GM06990 (cell line): ENCODE results near the gene ZNF275.

Source experiments
- DNase-seq: peaks from one replicate; pipeline ENCODE4 v3.0.0-alpha.2; 2011; ENCODE audit not compliant: insufficient read length; ENCODE audit errors: extremely low read depth
- H3K27me3 ChIP-seq: replicated peaks from 2 replicates; pipeline ENCODE4 v1.6.0; 2011; ENCODE audit warnings: low read length; ENCODE audit not compliant: control insufficient read depth, insufficient read depth
- H3K36me3 ChIP-seq: 2 replicates; pipeline ENCODE4 v1.5.1; 2011; ENCODE audit warnings: low read length; ENCODE audit not compliant: control insufficient read depth, insufficient read depth
- H3K4me3 ChIP-seq: replicated peaks from 2 replicates; pipeline ENCODE4 v1.5.1; 2011; ENCODE audit warnings: low read depth, mild to moderate bottlenecking, control low read depth, low read length
- TF ChIP-seq, protein P1 (sequence below): IDR thresholded peaks from 2 replicates; pipeline ENCODE4 v1.5.1; 2011; ENCODE audit warnings: low read length, control low read depth, mild to moderate bottlenecking, inconsistent platforms; ENCODE audit not compliant: insufficient read depth, poor library complexity, severe bottlenecking

The ZNF275 gene

DNA sequence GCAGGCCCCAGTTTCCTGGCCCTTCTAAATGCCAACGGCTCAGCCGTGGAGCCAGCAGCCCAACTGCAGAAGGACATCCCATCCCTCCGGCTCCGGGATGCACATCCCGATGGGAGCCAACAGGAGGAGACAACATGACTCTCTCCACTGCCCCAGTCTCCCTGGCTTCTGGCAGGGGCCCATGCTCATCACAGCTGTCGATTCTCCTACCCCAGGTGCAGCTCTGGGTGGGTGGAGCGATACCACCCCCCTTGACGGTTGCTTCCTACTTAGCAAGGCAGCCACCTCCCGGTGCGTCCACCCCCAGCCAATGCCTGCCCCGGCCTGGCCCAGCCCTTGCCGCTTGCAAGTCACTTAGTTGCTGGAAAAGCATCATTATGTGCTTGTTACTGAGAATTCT is 19.5 kb downstream of the ZNF275 start:
- TF ChIP-seq, protein P1, sequence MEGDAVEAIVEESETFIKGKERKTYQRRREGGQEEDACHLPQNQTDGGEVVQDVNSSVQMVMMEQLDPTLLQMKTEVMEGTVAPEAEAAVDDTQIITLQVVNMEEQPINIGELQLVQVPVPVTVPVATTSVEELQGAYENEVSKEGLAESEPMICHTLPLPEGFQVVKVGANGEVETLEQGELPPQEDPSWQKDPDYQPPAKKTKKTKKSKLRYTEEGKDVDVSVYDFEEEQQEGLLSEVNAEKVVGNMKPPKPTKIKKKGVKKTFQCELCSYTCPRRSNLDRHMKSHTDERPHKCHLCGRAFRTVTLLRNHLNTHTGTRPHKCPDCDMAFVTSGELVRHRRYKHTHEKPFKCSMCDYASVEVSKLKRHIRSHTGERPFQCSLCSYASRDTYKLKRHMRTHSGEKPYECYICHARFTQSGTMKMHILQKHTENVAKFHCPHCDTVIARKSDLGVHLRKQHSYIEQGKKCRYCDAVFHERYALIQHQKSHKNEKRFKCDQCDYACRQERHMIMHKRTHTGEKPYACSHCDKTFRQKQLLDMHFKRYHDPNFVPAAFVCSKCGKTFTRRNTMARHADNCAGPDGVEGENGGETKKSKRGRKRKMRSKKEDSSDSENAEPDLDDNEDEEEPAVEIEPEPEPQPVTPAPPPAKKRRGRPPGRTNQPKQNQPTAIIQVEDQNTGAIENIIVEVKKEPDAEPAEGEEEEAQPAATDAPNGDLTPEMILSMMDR: no peak
- no peak for DNase-seq
- H3K36me3 ChIP-seq: peaks cover 9% of the 10 kb centered on the region
- H3K27me3 ChIP-seq: no peaks in the 10 kb centered on the region
- no peak overlapping the region for H3K4me3 ChIP-seq

DNA sequence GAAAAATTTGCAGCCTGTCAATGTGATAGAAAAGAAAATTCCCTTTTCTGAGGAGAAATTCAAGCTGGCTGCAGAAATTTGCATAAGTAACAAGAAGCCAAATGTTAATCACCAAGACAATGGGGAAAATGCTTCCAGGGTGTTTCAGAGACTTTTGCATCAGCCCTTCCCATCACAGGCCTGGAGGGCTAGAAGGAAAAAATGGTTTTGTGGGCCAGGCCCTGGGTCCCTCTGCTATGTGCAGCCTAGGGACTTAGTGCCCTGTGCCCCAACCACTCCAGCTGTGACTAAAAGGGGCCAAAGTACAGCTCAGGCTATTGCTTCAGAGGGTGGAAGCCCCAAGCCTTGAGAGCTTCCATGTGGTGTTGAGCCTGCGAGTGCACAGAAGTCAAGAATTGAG is 23.9 kb downstream of the ZNF275 start:
- TF ChIP-seq, protein P1: no peak
- no peak overlapping the region for H3K4me3 ChIP-seq
- H3K36me3 ChIP-seq: no peaks in the 10 kb centered on the region
- H3K27me3 ChIP-seq: no peaks in the 10 kb centered on the region
- DNase-seq: no peak

DNA sequence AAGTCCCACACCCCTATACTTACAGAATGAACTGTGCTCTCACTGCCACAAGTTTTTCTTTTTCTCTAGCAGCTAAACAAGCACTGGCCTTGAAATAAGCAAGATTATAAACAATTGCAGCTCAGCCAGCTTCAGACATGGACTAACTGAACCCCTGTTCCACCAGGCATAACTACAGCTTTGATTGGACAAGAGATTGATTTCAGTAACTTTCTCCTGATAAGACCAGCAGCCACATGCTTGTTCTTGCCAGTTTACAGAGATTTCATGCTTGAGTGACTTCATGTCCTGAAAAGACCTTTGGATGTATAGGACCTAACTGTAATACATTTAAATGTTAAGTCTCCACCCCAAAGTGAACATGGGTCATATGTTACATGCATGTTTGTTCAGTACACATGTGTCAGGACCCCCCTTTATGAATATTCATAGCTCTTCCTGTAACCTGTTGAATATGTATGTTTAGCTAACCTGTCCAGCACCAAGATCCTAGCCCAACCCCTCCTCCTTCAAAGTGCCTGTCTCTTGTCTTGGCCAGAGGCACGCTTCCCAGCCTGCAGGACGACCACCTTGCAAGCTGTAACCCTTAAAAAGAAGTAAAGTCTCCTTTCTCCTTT is 27.9 kb downstream of the ZNF275 start:
- Histone ChIP-seq H3K27me3 (no peaks in the 10 kb centered on the region), H3K36me3 (no peaks in the 10 kb centered on the region), H3K4me3 (no peak overlapping the region)
- DNase-seq: no peak
- TF ChIP-seq, protein P1: no peak

DNA sequence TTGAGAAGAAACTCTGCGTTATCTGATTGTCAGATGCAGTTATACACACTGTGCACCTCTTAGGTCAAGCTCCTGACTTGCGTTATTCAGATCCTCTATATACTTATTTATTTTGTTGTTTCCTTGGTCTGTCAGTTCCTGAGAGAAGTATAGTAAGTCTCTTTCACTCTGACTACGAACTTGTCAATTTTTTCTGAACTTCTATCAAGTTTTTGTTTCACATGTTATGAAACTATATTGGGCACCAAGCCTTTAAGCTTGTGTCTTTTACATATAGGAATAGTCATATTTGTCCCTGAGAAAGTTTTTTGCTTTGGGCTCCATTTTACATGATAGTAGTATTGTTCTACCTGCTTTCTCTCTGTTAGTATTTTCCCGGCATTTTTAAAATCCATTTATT is 31.7 kb downstream of the ZNF275 start:
- TF ChIP-seq, protein P1: no peak
- Histone ChIP-seq H3K36me3 (no peaks in the 10 kb centered on the region), H3K27me3 (no peaks in the 10 kb centered on the region), H3K4me3 (no peak overlapping the region)
- no peak for DNase-seq

DNA sequence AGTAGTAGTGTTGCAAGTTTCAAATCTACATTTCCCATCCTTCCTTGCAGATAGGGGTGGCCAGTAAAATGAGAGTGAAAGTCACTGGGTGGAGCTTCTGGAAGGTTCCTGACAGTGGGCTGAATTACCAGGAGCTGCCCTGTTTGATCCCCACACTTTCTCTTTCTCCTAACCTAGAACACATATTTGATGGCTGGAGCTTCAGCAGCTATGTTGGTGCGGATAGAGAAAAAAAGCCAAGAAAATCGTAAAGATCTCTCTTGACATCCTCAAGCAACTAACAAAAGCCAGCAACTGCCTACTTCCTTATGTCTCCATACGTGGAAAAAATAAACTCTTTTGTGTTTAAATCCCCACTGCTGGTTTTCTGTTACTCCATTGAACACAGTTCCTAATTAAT is 32.2 kb downstream of the ZNF275 start:
- H3K27me3 ChIP-seq: no peaks in the 10 kb centered on the region
- TF ChIP-seq, protein P1: no peak
- H3K4me3 ChIP-seq: no peak overlapping the region
- H3K36me3 ChIP-seq: no peaks in the 10 kb centered on the region
- DNase-seq: no peak
